Measurements from ENCODE around the gene AK8. TPM values are rescaled to one million over a fixed set of nuclear protein-coding genes. Genes with fewer than 3 reads are reported as not detected.

AK8 gene
- total and polyA plus RNA-seq, 9 donors, result 0.36 to 9.8 (median 1.6) TPM

DNA sequence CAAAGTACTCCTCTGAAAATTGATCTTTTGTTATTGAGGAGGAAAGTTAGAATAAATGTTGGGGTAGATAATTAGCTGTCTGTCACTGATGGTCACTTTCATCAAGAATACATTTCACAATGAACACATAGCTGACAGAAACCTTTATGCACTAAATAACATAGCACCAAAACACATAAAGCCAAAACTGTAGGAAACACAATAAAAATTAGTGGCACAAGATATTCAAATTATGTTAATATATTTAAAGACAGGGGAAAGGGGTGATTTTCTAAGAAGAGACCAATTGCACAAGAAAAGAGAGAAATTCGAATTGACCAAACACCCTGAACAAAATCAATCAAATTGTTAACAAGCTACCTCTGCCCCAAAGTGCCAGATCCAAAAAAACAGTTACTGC, 89.7 kb downstream of the AK8 start:
- TF ChIP-seq, protein P1, sequence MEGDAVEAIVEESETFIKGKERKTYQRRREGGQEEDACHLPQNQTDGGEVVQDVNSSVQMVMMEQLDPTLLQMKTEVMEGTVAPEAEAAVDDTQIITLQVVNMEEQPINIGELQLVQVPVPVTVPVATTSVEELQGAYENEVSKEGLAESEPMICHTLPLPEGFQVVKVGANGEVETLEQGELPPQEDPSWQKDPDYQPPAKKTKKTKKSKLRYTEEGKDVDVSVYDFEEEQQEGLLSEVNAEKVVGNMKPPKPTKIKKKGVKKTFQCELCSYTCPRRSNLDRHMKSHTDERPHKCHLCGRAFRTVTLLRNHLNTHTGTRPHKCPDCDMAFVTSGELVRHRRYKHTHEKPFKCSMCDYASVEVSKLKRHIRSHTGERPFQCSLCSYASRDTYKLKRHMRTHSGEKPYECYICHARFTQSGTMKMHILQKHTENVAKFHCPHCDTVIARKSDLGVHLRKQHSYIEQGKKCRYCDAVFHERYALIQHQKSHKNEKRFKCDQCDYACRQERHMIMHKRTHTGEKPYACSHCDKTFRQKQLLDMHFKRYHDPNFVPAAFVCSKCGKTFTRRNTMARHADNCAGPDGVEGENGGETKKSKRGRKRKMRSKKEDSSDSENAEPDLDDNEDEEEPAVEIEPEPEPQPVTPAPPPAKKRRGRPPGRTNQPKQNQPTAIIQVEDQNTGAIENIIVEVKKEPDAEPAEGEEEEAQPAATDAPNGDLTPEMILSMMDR (IDR thresholded peaks at IDR 0.05), result no peak
- TF ChIP-seq POLR2A (IDR thresholded peaks at IDR 0.05), result no peak
- no peak for TF ChIP-seq EP300 (IDR thresholded peaks at IDR 0.05)
- no peaks in the 10 kb centered on the region for H3K9me3 ChIP-seq
- intact Hi-C loops (cut with DNase I), result no loop called here
- 88 to 98% (median 90%) methylated on average over 1 of the region's 1 CpG for WGBS, 3 donors
- DNase-seq, result no peak
- no peaks in the 10 kb centered on the region for H3K36me3 ChIP-seq
- no peak overlapping the region for H3K4me3 ChIP-seq
- peaks cover 3% of the 10 kb centered on the region for H3K4me1 ChIP-seq (ENCODE audit: insufficient read depth)
- H3K27me3 ChIP-seq, result no peaks in the 10 kb centered on the region
- no peak overlapping the region for H3K27ac ChIP-seq

DNA sequence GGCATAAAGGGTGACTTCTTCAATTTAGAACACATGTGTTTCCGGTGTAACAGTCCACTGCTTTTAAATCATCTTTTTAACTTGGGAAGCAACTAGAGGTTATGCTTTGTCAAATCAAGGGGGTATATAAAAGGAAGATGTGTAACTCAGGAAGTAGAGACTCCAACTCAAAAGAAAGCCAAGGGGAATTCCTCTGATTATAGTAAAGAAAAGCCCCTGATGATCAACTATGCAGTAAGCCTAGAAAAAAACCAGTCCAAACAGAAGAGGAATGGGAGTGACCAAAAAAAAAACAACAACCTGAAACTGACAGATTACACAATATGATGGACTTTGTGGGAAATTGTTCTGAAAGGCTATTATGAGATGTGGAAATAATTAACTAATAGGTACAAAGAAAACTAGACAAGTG, 90.3 kb downstream of the AK8 start:
- peaks cover 3% of the 10 kb centered on the region for H3K4me1 ChIP-seq (ENCODE audit: insufficient read depth)
- intact Hi-C loops (cut with DNase I), result no loop called here
- DNase-seq, result no peak
- H3K4me3 ChIP-seq, result no peak overlapping the region
- no peaks in the 10 kb centered on the region for H3K9me3 ChIP-seq
- no peak overlapping the region for H3K27ac ChIP-seq
- no peak for TF ChIP-seq EP300 (IDR thresholded peaks at IDR 0.05)
- TF ChIP-seq, protein P1 (IDR thresholded peaks at IDR 0.05), result no peak
- no peak for TF ChIP-seq POLR2A (IDR thresholded peaks at IDR 0.05)
- H3K27me3 ChIP-seq, result no peaks in the 10 kb centered on the region
- H3K36me3 ChIP-seq, result no peaks in the 10 kb centered on the region
- WGBS, 3 donors, result 91 to 95% (median 93%) methylated on average over 1 of the region's 1 CpG

DNA sequence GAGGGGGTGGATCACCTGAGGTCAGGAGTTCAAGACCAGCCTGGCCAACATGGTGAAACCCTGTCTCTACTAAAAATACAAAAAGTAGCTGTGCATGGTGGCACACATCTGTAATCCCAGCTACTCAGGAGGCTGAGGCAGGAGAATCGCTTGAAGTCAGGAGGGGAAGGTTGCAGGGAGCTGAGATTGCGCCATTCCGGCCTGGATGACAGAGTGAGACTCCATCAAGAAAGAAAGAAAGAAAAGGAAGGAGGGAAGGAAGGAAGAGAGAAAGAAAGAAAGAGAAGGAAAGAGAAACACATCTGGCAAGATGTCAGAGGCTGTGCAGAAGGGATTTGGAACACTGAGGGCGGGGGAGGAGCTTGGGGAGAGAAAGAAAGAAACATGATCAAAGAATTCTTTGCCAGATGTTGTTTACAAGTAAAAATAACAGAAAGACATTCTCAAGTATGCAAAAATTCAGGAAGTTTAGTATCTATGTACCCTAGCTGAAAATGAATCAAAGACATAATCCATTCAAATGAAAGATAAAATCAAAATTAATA, 93.7 kb downstream of the AK8 start:
- peaks cover 3% of the 10 kb centered on the region for H3K4me1 ChIP-seq (ENCODE audit: insufficient read depth)
- intact Hi-C loops (cut with DNase I), result no loop called here

DNA sequence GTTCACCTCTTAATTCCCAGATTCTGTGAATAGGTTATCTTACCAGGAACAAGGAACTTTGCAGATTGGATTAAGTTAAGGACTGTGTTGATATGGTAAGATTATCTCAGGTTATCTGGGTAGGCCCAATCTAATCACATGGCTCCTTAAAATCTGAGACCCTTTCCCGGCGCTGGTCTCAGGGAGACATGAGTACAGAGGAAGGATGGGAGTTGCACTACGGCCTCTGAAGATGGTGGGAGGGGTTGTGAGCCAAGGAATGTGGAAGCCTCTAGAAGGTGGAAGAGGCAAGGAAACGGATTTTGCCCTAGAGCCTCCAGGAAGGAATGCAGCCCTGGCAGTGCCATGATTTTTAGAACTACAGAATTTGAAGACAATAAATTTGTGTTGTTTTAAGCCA, 95.1 kb downstream of the AK8 start:
- 68 to 69% (median 68%) methylated on average over 4 of the region's 4 CpGs for WGBS, 3 donors
- Histone ChIP-seq H3K36me3 (no peaks in the 10 kb centered on the region), H3K9me3 (no peaks in the 10 kb centered on the region), H3K27me3 (no peaks in the 10 kb centered on the region), H3K4me3 (no peak overlapping the region), H3K4me1 (ENCODE audit: insufficient read depth) (peaks cover 3% of the 10 kb centered on the region), H3K27ac (no peak overlapping the region)
- no peak for TF ChIP-seq POLR2A (IDR thresholded peaks at IDR 0.05)
- TF ChIP-seq, protein P1 (IDR thresholded peaks at IDR 0.05), result no peak
- TF ChIP-seq EP300 (IDR thresholded peaks at IDR 0.05), result no peak
- DNase-seq, result no peak
- intact Hi-C loops (cut with DNase I), result no loop called here

More for the DNA sequence above, 93.7 kb downstream of the AK8 start:
- Histone ChIP-seq H3K27me3 (no peaks in the 10 kb centered on the region), H3K36me3 (no peaks in the 10 kb centered on the region), H3K4me3 (no peak overlapping the region), H3K9me3 (no peaks in the 10 kb centered on the region), H3K27ac (no peak overlapping the region)
- DNase-seq, result no peak
- TF ChIP-seq, protein P1 (IDR thresholded peaks at IDR 0.05), result no peak
- no peak for TF ChIP-seq EP300 (IDR thresholded peaks at IDR 0.05)
- TF ChIP-seq POLR2A (IDR thresholded peaks at IDR 0.05), result no peak
- WGBS, 3 donors, result 69 to 74% (median 71%) methylated on average over 4 of the region's 4 CpGs

All from ovary (tissue), 9 donors.